Neural cell (in vitro differentiated cells): Measurements from ENCODE around the gene KRT2. TPM values are rescaled to one million over a fixed set of nuclear protein-coding genes. Genes with fewer than 3 reads are reported as not detected.

Experiments
- H2AFZ ChIP-seq: fragments of 200-600, 300-800 bp; sonication (generic), shearing (Covaris generic); 2 replicates; pipeline ENCODE4 v1.6.0; 2014; ENCODE audit warnings: low read depth, mild to moderate bottlenecking, antibody characterized with exemption, low read length, moderate library complexity
- H3F3A ChIP-seq: fragments of 200-600 bp; shearing (Covaris generic); 2 replicates; pipeline ENCODE4 v1.6.1; 2016; ENCODE audit warnings: mild to moderate bottlenecking, moderate library complexity, mixed read lengths, antibody characterized with exemption, low read length; ENCODE audit not compliant: insufficient read depth, poor library complexity, severe bottlenecking
- H3K27ac ChIP-seq: fragments of 200-600, 300-800 bp; sonication (generic), shearing (Covaris generic); 2 replicates; pipeline ENCODE4 v1.5.1; 2014; ENCODE audit warnings: mild to moderate bottlenecking, low read length, moderate library complexity
- H3K27me3 ChIP-seq: fragments of 300-800, 200-600 bp; sonication (generic), shearing (Covaris generic); 2 replicates; pipeline ENCODE4 v1.6.0; 2014; ENCODE audit warnings: mild to moderate bottlenecking, low read depth, low read length, moderate library complexity; ENCODE audit not compliant: insufficient read depth
- H3K36me3 ChIP-seq: fragments of 300-800, 200-600 bp; sonication (generic), shearing (Covaris generic); 2 replicates; pipeline ENCODE4 v1.5.1; 2014; ENCODE audit warnings: mild to moderate bottlenecking, antibody characterized with exemption, low read length, moderate library complexity; ENCODE audit not compliant: insufficient read depth
- H3K4me2 ChIP-seq: fragments of 300-800, 200-600 bp; sonication (generic), shearing (Covaris generic); 2 replicates; pipeline ENCODE4 v1.6.0; 2014; ENCODE audit warnings: mild to moderate bottlenecking, low read length
- H3K4me3 ChIP-seq: fragments of 300-800, 200-600 bp; sonication (generic), shearing (Covaris generic); 2 replicates; pipeline ENCODE4 v1.5.1; 2014; ENCODE audit warnings: mild to moderate bottlenecking, low read length, moderate library complexity
- H3K79me2 ChIP-seq: fragments of 200-600 bp; shearing (Covaris generic); replicated peaks from 2 replicates; pipeline ENCODE4 v1.6.0; 2014; ENCODE audit warnings: mild to moderate bottlenecking, low read length, moderate library complexity; ENCODE audit not compliant: insufficient read depth
- H3K9ac ChIP-seq: fragments of 300-800, 200-600 bp; sonication (generic), shearing (Covaris generic); 2 replicates; pipeline ENCODE4 v1.6.1; 2016; ENCODE audit warnings: mild to moderate bottlenecking, low read length, mixed read lengths
- H3K9me2 ChIP-seq: fragments of 200-600 bp; shearing (Covaris generic); 2 replicates; pipeline ENCODE4 v1.6.1; 2016; ENCODE audit warnings: mild to moderate bottlenecking, low read length, mixed read lengths; ENCODE audit not compliant: insufficient read depth
- H3K9me3 ChIP-seq: fragments of 200-600, 300-800 bp; sonication (generic), shearing (Covaris generic); 2 replicates; pipeline ENCODE4 v1.6.1; 2016; ENCODE audit warnings: mild to moderate bottlenecking, mixed run types, low read length, moderate library complexity, mixed read lengths
- H4K20me1 ChIP-seq: fragments of 200-600 bp; shearing (Covaris generic); 2 replicates; pipeline ENCODE4 v1.6.1; 2016; ENCODE audit warnings: mild to moderate bottlenecking, mixed run types; ENCODE audit not compliant: insufficient read depth
- CTCF ChIP-seq: fragments of 450-650 bp; IDR thresholded peaks from 2 replicates; pipeline ENCODE4 v1.5.1; 2014; ENCODE audit warnings: antibody characterized with exemption, mild to moderate bottlenecking, moderate library complexity; ENCODE audit not compliant: poor library complexity, severe bottlenecking
- EP300 ChIP-seq: fragments of 450-650 bp; conservative IDR thresholded peaks from 2 replicates; pipeline ENCODE4 v1.6.1; 2014; ENCODE audit warnings: antibody characterized with exemption, mild to moderate bottlenecking, moderate library complexity; ENCODE audit not compliant: poor library complexity, severe bottlenecking
- EZH2 ChIP-seq: fragments of 200-600, 300-800 bp; shearing (Covaris generic), sonication (generic); IDR thresholded peaks from 2 replicates; pipeline ENCODE4 v1.6.1; 2014; ENCODE audit warnings: antibody characterized with exemption, low read length, borderline replicate concordance, mild to moderate bottlenecking; ENCODE audit not compliant: insufficient read depth, poor library complexity, severe bottlenecking
- MXI1 ChIP-seq: fragments of 450-650 bp; conservative IDR thresholded peaks from 2 replicates; pipeline ENCODE4 v1.6.1; 2014; ENCODE audit warnings: antibody characterized with exemption, mild to moderate bottlenecking; ENCODE audit not compliant: poor library complexity, severe bottlenecking
- POLR2AphosphoS5 ChIP-seq: IDR thresholded peaks from 2 replicates; pipeline ENCODE4 v1.6.1; 2012
- RAD21 ChIP-seq: fragments of 450-650 bp; conservative IDR thresholded peaks from 2 replicates; pipeline ENCODE4 v1.6.1; 2014; ENCODE audit warnings: antibody characterized with exemption, mild to moderate bottlenecking, moderate library complexity
- SMC3 ChIP-seq: fragments of 450-650 bp; conservative IDR thresholded peaks from 2 replicates; pipeline ENCODE4 v1.6.1; 2014; ENCODE audit warnings: antibody characterized with exemption, mild to moderate bottlenecking, moderate library complexity; ENCODE audit not compliant: poor library complexity
- TAF1 ChIP-seq: IDR thresholded peaks from 2 replicates; pipeline ENCODE4 v1.6.1; 2012; ENCODE audit warnings: low read depth
- polyA plus RNA-seq: library from polyadenylated mRNA; depleted of rRNA; stranded (reverse); fragments of >200 nt; gene quantifications from 2 replicates; pipeline ENCODE4 v1.2.3, GENCODE V29; 2014
- TF ChIP-seq, protein P1 (sequence below): IDR thresholded peaks from 2 replicates; pipeline ENCODE4 v1.6.1; 2012; ENCODE audit warnings: borderline replicate concordance

Gene KRT2
- polyA plus RNA-seq, 1 donor from 2014 or later: not detected

- peaks cover 19% of the 10 kb centered on the region for H3K27me3 ChIP-seq
- no peak overlapping the region for H3K27ac ChIP-seq
- H2AFZ ChIP-seq: no peak overlapping the region
- H3F3A ChIP-seq: no peaks in the 10 kb centered on the region
- no peaks in the 10 kb centered on the region for H3K9me2 ChIP-seq
- H3K9ac ChIP-seq: no peak overlapping the region
- no peaks in the 10 kb centered on the region for H3K36me3 ChIP-seq
- H3K4me3 ChIP-seq: no peak overlapping the region
- H4K20me1 ChIP-seq: no peaks in the 10 kb centered on the region
- TF ChIP-seq CTCF (no peak), EZH2 (no peak), SMC3 (no peak), EP300 (no peak), RAD21 (no peak), MXI1 (no peak), TAF1 (no peak), POLR2AphosphoS5 (no peak)
- TF ChIP-seq, protein P1, sequence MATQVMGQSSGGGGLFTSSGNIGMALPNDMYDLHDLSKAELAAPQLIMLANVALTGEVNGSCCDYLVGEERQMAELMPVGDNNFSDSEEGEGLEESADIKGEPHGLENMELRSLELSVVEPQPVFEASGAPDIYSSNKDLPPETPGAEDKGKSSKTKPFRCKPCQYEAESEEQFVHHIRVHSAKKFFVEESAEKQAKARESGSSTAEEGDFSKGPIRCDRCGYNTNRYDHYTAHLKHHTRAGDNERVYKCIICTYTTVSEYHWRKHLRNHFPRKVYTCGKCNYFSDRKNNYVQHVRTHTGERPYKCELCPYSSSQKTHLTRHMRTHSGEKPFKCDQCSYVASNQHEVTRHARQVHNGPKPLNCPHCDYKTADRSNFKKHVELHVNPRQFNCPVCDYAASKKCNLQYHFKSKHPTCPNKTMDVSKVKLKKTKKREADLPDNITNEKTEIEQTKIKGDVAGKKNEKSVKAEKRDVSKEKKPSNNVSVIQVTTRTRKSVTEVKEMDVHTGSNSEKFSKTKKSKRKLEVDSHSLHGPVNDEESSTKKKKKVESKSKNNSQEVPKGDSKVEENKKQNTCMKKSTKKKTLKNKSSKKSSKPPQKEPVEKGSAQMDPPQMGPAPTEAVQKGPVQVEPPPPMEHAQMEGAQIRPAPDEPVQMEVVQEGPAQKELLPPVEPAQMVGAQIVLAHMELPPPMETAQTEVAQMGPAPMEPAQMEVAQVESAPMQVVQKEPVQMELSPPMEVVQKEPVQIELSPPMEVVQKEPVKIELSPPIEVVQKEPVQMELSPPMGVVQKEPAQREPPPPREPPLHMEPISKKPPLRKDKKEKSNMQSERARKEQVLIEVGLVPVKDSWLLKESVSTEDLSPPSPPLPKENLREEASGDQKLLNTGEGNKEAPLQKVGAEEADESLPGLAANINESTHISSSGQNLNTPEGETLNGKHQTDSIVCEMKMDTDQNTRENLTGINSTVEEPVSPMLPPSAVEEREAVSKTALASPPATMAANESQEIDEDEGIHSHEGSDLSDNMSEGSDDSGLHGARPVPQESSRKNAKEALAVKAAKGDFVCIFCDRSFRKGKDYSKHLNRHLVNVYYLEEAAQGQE: no peak
- H3K4me2 ChIP-seq: no peak overlapping the region
- no peaks in the 10 kb centered on the region for H3K79me2 ChIP-seq
- no peaks in the 10 kb centered on the region for H3K9me3 ChIP-seq
Measured at GRCh38 chr12:52689936-52690335, 37.9 kb upstream of the KRT2 start.

GRCh38 chr12:52689239-52689638, 37.2 kb upstream of the KRT2 start:
- Histone ChIP-seq H2AFZ (no peak overlapping the region), H3K79me2 (no peaks in the 10 kb centered on the region), H3K27me3 (peaks cover 19% of the 10 kb centered on the region)

More at GRCh38 chr12:52689239-52689638, 37.2 kb upstream of the KRT2 start:
- TF ChIP-seq EZH2 (no peak), POLR2AphosphoS5 (no peak), CTCF (no peak), RAD21 (no peak), MXI1 (no peak), TAF1 (no peak), EP300 (no peak), SMC3 (no peak)
- TF ChIP-seq, protein P1: no peak
- no peak overlapping the region for H3K4me3 ChIP-seq
- no peaks in the 10 kb centered on the region for H4K20me1 ChIP-seq
- no peak overlapping the region for H3K27ac ChIP-seq
- H3K36me3 ChIP-seq: no peaks in the 10 kb centered on the region
- H3K4me2 ChIP-seq: no peak overlapping the region
- H3K9me3 ChIP-seq: no peaks in the 10 kb centered on the region
- H3K9me2 ChIP-seq: no peaks in the 10 kb centered on the region
- H3F3A ChIP-seq: no peaks in the 10 kb centered on the region
- no peak overlapping the region for H3K9ac ChIP-seq
